HepG2 (cell line): ENCODE results near the gene CBFA2T2. TPM values are rescaled to one million over a fixed set of nuclear protein-coding genes. Genes with fewer than 3 reads are reported as not detected.
A peak's percentile ranks its signal among the peaks of the same experiment; 100 is the strongest.

Source experiments
- ATRX ChIP-seq: sonication (generic); formaldehyde crosslinking; IDR thresholded peaks from 2 replicates; pipeline ENCODE4 v1.4.0; 2020; ENCODE audit warnings: missing genetic modification reagents, borderline replicate concordance
- BRD4 ChIP-seq: sonication (generic); formaldehyde crosslinking; IDR thresholded peaks from 2 replicates; pipeline ENCODE4 v1.4.0; 2020; ENCODE audit warnings: missing genetic modification reagents
- EEA1 ChIP-seq: sonication (generic); formaldehyde crosslinking; IDR thresholded peaks from 2 replicates; pipeline ENCODE4 v1.5.1; 2020; ENCODE audit warnings: mild to moderate bottlenecking, missing genetic modification reagents, borderline replicate concordance
- EP300 ChIP-seq, 3 experiments: sonication (generic) in 1 of 3; formaldehyde crosslinking in 1 of 3; IDR thresholded peaks; 2 replicates each; pipeline versions ENCODE4 v1.5.1 to v1.6.1; 2011 to 2020; ENCODE audit warnings: low read depth in 2 of 3, low read length in 2 of 3, borderline replicate concordance in 1 of 3, improper control_type of control experiment in 1 of 3, mild to moderate bottlenecking in 1 of 3, missing genetic modification reagents in 1 of 3, moderate library complexity in 1 of 3
- IRX3 ChIP-seq: sonication (generic); formaldehyde crosslinking; IDR thresholded peaks from 2 replicates; pipeline ENCODE4 v1.8.1; 2023; ENCODE audit warnings: mild to moderate bottlenecking, low read depth, missing genetic modification reagents, borderline replicate concordance
- JUN ChIP-seq: sonication (generic); formaldehyde crosslinking; IDR thresholded peaks from 2 replicates; pipeline ENCODE4 v1.4.0; 2020; ENCODE audit warnings: mild to moderate bottlenecking, missing genetic modification reagents
- MIXL1 ChIP-seq: IDR thresholded peaks from 2 replicates; pipeline ENCODE4 v1.6.1; 2016
- MYC ChIP-seq: sonication (generic); formaldehyde crosslinking; IDR thresholded peaks from 2 replicates; pipeline ENCODE4 v1.9.0; 2021; ENCODE audit warnings: missing genetic modification reagents, borderline replicate concordance
- NFE2L2 ChIP-seq: fragments of 150-350 bp; IDR thresholded peaks from 2 replicates; pipeline ENCODE4 v1.6.1; 2014; ENCODE audit warnings: low read length
- NR2C2 ChIP-seq: sonication (generic); formaldehyde crosslinking; IDR thresholded peaks from 2 replicates; pipeline ENCODE4 v1.4.0; 2020; ENCODE audit warnings: missing genetic modification reagents, mild to moderate bottlenecking, moderate library complexity, borderline replicate concordance
- PHF5A ChIP-seq: IDR thresholded peaks from one replicate; pipeline ENCODE4 v1.6.1; 2018; ENCODE audit warnings: low read depth, missing genetic modification reagents; ENCODE audit not compliant: unreplicated experiment
- REL ChIP-seq: sonication (generic); formaldehyde crosslinking; conservative IDR thresholded peaks from 2 replicates; pipeline ENCODE4 v1.8.0; 2022; ENCODE audit warnings: mild to moderate bottlenecking, missing genetic modification reagents, moderate library complexity
- SMAD3 ChIP-seq: sonication (generic); formaldehyde crosslinking; IDR thresholded peaks from 2 replicates; pipeline ENCODE4 v1.4.0; 2020; ENCODE audit warnings: missing genetic modification reagents
- TEAD2 ChIP-seq: sonication (generic); formaldehyde crosslinking; IDR thresholded peaks from 2 replicates; pipeline ENCODE4 v1.9.0; 2021; ENCODE audit warnings: missing genetic modification reagents
- THYN1 ChIP-seq: sonication (generic); formaldehyde crosslinking; IDR thresholded peaks from 2 replicates; pipeline ENCODE4 v1.8.1; 2023; ENCODE audit warnings: low read depth, mild to moderate bottlenecking, moderate library complexity, missing genetic modification reagents, borderline replicate concordance
- ZFP36L2 ChIP-seq: sonication (generic); formaldehyde crosslinking; IDR thresholded peaks from 2 replicates; pipeline ENCODE4 v1.4.0; 2020; ENCODE audit warnings: missing genetic modification reagents
- ZNF20 ChIP-seq: sonication (generic); formaldehyde crosslinking; IDR thresholded peaks from 2 replicates; pipeline ENCODE4 v1.4.0; 2020; ENCODE audit warnings: mild to moderate bottlenecking, moderate library complexity, missing genetic modification reagents
- ZNF274 ChIP-seq: sonication (generic); formaldehyde crosslinking; IDR thresholded peaks from 2 replicates; pipeline ENCODE4 v1.5.1; 2020; ENCODE audit warnings: mild to moderate bottlenecking, missing genetic modification reagents
- ZNF530 ChIP-seq: sonication (generic); formaldehyde crosslinking; IDR thresholded peaks from 2 replicates; pipeline ENCODE4 v1.5.0; 2020; ENCODE audit warnings: low read depth, mild to moderate bottlenecking, missing genetic modification reagents
- ZNF550 ChIP-seq: sonication (generic); formaldehyde crosslinking; IDR thresholded peaks from 2 replicates; pipeline ENCODE4 v1.4.0; 2020; ENCODE audit warnings: mild to moderate bottlenecking, missing genetic modification reagents, borderline replicate concordance
- ZNF619 ChIP-seq: sonication (generic); formaldehyde crosslinking; IDR thresholded peaks from 2 replicates; pipeline ENCODE4 v1.4.0; 2020; ENCODE audit warnings: mild to moderate bottlenecking, missing genetic modification reagents
- polyA plus RNA-seq, 8 experiments: library from polyadenylated mRNA; depleted of rRNA in 3 of 8; stranded (reverse) in 7 of 8; unstranded in 1 of 8; fragments of >200 nt; fragmentation: Illumina TruSeq in 4 of 8; extraction: Trizol in 4 of 8; gene quantifications; 2 replicates each; pipeline versions ENCODE4 v1.2.1 to v1.2.3, GENCODE V29; 2011 to 2016; ENCODE audit warnings: low read depth in 4 of 8, missing spikeins in 1 of 8, mixed read lengths in 1 of 8; ENCODE audit not compliant: insufficient read depth in 1 of 8
- total RNA-seq, 5 experiments: library from RNA; depleted of rRNA; stranded (reverse); fragments of >200 nt; fragmentation: Illumina TruSeq; extraction: Trizol; gene quantifications; 2 replicates each; pipeline ENCODE4 v1.2.3, GENCODE V29; 2016; ENCODE audit warnings: low read depth in 1 of 5
- TF ChIP-seq, protein P1 (sequence below): sonication (generic); formaldehyde crosslinking; IDR thresholded peaks from 2 replicates; pipeline ENCODE4 v1.4.0; 2020; ENCODE audit warnings: missing genetic modification reagents
- TF ChIP-seq, protein P2 (sequence below): sonication (generic); formaldehyde crosslinking; IDR thresholded peaks from 2 replicates; pipeline ENCODE4 v1.9.0; 2022; ENCODE audit warnings: missing genetic modification reagents, mild to moderate bottlenecking, borderline replicate concordance
- TF ChIP-seq, protein P3 (sequence below): sonication (generic); formaldehyde crosslinking; IDR thresholded peaks from 2 replicates; pipeline ENCODE4 v1.9.0; 2021; ENCODE audit warnings: missing genetic modification reagents, borderline replicate concordance
- TF ChIP-seq, protein P4 (sequence below): fragments of 450-650 bp; IDR thresholded peaks from 2 replicates; pipeline ENCODE4 v1.6.1; 2017

CBFA2T2 gene
- total and polyA plus RNA-seq, 2 of the 13 experiments (the other 11 are each of a cell fraction or from before 2014, with no cell fraction given): 6.3 to 21.2 TPM

DNA sequence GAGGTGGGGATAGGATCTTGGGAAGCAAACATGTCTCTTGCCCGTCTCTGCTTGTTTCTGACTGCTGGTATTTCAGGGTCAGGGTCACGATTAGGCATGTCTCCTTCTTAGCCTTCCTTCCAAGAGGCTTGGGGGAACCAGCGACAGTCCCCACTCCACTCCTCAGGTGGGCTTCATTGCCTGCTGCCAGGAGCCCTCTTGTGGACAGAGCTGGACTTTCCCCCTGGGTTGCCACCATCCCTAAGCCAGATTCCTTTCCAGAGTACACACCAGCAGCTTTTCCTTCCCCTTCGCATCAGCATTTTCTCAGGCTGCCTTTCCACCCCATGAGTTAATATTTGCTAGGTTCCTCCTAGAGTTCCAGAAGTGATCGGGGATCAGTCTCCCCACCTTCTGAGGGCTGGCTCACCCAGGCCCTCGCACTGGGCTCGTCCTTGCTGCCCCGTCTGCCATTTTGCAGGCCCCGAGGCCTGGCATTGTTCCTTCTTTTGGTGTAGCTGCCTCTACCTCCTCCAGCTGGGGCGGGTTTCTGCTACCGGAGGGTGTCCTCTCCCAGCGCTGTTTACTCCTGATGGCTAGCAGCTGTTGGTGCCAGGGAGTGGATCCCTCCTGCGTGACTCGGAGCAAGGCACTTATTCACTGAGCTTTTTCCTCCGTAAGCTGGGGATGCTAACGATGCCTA lies 163.5 kb downstream of the CBFA2T2 start (continued):
- TF ChIP-seq ZNF619 (CRISPR knock-in tag) (no peak), ZFP36L2 (CRISPR knock-in tag) (no peak), ZNF274 (CRISPR knock-in tag) (peak; percentile 88), BRD4 (CRISPR knock-in tag) (no peak), EP300 (IDR thresholded peaks at IDR 0.05; ENCODE audit: low read depth in 2 of 2, low read length in 2 of 2) (no peak), EP300 (CRISPR knock-in tag; IDR thresholded peaks at IDR 0.05; ENCODE audit: borderline replicate concordance) (no peak), JUN (CRISPR knock-in tag) (no peak), SMAD3 (CRISPR knock-in tag) (0 out of 2 replicates have a peak, but pooled peaks have one; percentile 59), TEAD2 (no peak), THYN1 (no peak), ZNF20 (CRISPR knock-in tag) (no peak), ZNF530 (CRISPR knock-in tag) (no peak), IRX3 (CRISPR knock-in tag) (no peak), NR2C2 (CRISPR knock-in tag) (no peak), MIXL1 (peak; percentile 56; the same call in 1 of the 2 replicates), PHF5A (no peak), MYC (no peak), NFE2L2 (no peak), EEA1 (CRISPR knock-in tag) (no peak), ZNF550 (CRISPR knock-in tag) (no peak), ATRX (no peak), REL (CRISPR knock-in tag) (no peak)
- TF ChIP-seq, protein P1, sequence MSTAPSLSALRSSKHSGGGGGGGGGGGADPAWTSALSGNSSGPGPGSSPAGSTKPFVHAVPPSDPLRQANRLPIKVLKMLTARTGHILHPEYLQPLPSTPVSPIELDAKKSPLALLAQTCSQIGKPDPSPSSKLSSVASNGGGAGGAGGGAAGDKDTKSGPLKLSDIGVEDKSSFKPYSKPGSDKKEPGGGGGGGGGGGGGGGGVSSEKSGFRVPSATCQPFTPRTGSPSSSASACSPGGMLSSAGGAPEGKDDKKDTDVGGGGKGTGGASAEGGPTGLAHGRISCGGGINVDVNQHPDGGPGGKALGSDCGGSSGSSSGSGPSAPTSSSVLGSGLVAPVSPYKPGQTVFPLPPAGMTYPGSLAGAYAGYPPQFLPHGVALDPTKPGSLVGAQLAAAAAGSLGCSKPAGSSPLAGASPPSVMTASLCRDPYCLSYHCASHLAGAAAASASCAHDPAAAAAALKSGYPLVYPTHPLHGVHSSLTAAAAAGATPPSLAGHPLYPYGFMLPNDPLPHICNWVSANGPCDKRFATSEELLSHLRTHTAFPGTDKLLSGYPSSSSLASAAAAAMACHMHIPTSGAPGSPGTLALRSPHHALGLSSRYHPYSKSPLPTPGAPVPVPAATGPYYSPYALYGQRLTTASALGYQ: no peak
- TF ChIP-seq, protein P2, sequence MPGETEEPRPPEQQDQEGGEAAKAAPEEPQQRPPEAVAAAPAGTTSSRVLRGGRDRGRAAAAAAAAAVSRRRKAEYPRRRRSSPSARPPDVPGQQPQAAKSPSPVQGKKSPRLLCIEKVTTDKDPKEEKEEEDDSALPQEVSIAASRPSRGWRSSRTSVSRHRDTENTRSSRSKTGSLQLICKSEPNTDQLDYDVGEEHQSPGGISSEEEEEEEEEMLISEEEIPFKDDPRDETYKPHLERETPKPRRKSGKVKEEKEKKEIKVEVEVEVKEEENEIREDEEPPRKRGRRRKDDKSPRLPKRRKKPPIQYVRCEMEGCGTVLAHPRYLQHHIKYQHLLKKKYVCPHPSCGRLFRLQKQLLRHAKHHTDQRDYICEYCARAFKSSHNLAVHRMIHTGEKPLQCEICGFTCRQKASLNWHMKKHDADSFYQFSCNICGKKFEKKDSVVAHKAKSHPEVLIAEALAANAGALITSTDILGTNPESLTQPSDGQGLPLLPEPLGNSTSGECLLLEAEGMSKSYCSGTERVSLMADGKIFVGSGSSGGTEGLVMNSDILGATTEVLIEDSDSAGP (CRISPR knock-in tag): peak; percentile 45; the same call in 1 of the 2 replicates
- TF ChIP-seq, protein P3, sequence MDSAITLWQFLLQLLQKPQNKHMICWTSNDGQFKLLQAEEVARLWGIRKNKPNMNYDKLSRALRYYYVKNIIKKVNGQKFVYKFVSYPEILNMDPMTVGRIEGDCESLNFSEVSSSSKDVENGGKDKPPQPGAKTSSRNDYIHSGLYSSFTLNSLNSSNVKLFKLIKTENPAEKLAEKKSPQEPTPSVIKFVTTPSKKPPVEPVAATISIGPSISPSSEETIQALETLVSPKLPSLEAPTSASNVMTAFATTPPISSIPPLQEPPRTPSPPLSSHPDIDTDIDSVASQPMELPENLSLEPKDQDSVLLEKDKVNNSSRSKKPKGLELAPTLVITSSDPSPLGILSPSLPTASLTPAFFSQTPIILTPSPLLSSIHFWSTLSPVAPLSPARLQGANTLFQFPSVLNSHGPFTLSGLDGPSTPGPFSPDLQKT (CRISPR knock-in tag): no peak
- TF ChIP-seq, protein P4, sequence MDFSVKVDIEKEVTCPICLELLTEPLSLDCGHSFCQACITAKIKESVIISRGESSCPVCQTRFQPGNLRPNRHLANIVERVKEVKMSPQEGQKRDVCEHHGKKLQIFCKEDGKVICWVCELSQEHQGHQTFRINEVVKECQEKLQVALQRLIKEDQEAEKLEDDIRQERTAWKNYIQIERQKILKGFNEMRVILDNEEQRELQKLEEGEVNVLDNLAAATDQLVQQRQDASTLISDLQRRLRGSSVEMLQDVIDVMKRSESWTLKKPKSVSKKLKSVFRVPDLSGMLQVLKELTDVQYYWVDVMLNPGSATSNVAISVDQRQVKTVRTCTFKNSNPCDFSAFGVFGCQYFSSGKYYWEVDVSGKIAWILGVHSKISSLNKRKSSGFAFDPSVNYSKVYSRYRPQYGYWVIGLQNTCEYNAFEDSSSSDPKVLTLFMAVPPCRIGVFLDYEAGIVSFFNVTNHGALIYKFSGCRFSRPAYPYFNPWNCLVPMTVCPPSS: no peak
